Upper lobe of right lung (tissue), 1 donor: ENCODE results near the gene ZSCAN5C. TPM values are rescaled to one million over a fixed set of nuclear protein-coding genes. Genes with fewer than 3 reads are reported as not detected.
A peak's percentile ranks its signal among the peaks of the same experiment; 100 is the strongest.

ENCODE experiments used
- ATAC-seq: fragments of 200-7000 bp; cut with Tn5 transposase; one replicate; pipeline ENCODE4 v1.9.1; 2020; ENCODE audit warnings: mild to moderate bottlenecking, moderate library complexity
- DNase-seq: peaks from one replicate; pipeline ENCODE4 v3.0.0-alpha.2; 2020
- H3K27ac ChIP-seq: fragments of 200-600 bp; one replicate; pipeline ENCODE4 v1.8.0; 2022
- H3K27me3 ChIP-seq: fragments of 200-600 bp; one replicate; pipeline ENCODE4 v1.8.0; 2022; ENCODE audit warnings: mild to moderate bottlenecking
- H3K36me3 ChIP-seq: fragments of 200-600 bp; one replicate; pipeline ENCODE4 v1.8.0; 2022
- H3K4me1 ChIP-seq: fragments of 200-600 bp; one replicate; pipeline ENCODE4 v1.8.0; 2022
- H3K4me3 ChIP-seq: fragments of 200-600 bp; one replicate; pipeline ENCODE4 v1.8.0; 2022; ENCODE audit warnings: mild to moderate bottlenecking
- H3K9me3 ChIP-seq: fragments of 200-600 bp; one replicate; pipeline ENCODE4 v1.8.0; 2022
- intact Hi-C: fragments of 100-400 bp; cut with DNase I; formaldehyde crosslinking; loops from one replicate; pipeline ENCODE4 v1.11.0; 2022
- long read RNA-seq: library from polyadenylated mRNA; unstranded; transcript quantifications from one replicate; pipeline ENCODE4 v2.0.0, GENCODE V29; 2021
- total RNA-seq: library from RNA; stranded (reverse); fragmentation: NEBNext Ultra II Directional; extraction: Animal tissue kit (Norgen Biotek cat#: 25700); gene quantifications from one replicate; pipeline ENCODE4 v1.2.1, GENCODE V29; 2021
- TF ChIP-seq, protein P1 (sequence below): fragments of 200-600 bp; IDR thresholded peaks from one replicate; pipeline ENCODE4 v1.8.0; 2022; ENCODE audit warnings: antibody characterized with exemption
- donor health status: DM: no; HTN: yes; CAD: no; lungs with severe emphysema.

Gene ZSCAN5C, protein sequence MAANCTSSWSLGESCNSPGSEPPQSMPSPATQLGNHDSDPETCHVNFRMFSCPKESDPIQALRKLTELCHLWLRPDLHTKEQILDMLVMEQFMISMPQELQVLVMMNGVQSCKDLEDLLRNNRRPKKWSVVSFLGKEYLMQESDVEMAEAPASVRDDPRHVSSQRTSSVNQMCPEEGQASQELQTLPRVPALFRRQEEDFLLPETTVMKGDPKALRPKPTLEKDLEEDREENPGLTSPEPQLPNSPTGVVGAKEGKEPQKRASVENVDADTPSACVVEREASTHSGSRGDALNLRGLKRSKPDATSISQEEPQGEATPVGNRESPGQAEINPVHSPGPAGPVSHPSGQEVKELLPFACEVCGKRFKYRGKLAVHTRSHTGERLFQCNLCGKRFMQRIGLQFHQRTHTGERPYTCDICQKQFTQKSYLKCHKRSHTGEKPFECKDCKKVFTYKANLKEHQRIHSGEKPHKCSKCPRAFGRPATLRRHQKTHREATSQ
- total RNA-seq = not detected
- long read RNA-seq = 0 reads

- Histone ChIP-seq H3K4me3 (no peak within 1 kb of the TSS), H3K36me3 (no peaks in the 10 kb centered on the region), H3K9me3 (no peaks in the 10 kb centered on the region), H3K27ac (no peak within 1 kb of the TSS), H3K27me3 (no peaks in the 10 kb centered on the region), H3K4me1 (no peaks in the 10 kb centered on the region)
- TF ChIP-seq, protein P1, sequence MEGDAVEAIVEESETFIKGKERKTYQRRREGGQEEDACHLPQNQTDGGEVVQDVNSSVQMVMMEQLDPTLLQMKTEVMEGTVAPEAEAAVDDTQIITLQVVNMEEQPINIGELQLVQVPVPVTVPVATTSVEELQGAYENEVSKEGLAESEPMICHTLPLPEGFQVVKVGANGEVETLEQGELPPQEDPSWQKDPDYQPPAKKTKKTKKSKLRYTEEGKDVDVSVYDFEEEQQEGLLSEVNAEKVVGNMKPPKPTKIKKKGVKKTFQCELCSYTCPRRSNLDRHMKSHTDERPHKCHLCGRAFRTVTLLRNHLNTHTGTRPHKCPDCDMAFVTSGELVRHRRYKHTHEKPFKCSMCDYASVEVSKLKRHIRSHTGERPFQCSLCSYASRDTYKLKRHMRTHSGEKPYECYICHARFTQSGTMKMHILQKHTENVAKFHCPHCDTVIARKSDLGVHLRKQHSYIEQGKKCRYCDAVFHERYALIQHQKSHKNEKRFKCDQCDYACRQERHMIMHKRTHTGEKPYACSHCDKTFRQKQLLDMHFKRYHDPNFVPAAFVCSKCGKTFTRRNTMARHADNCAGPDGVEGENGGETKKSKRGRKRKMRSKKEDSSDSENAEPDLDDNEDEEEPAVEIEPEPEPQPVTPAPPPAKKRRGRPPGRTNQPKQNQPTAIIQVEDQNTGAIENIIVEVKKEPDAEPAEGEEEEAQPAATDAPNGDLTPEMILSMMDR = no peak
- DNase-seq = no peak
- no peak for ATAC-seq
- intact Hi-C loops = no loop called here
Observed at GRCh38 chr19:56201973-56202372, at the start of gene ZSCAN5C. Gene ZSCAN5C, plus strand, starts transcription at chr19:56202273. Its CDS starts 3,641 bp downstream, at chr19:56205914.

GRCh38 chr19:56152644-56153043 lies 49.4 kb upstream of the ZSCAN5C start:
- H3K27me3 ChIP-seq = no peaks in the 10 kb centered on the region
- H3K36me3 ChIP-seq = peaks cover 28% of the 10 kb centered on the region
- intact Hi-C loops = no loop called here
- H3K4me1 ChIP-seq = no peaks in the 10 kb centered on the region
- no peak for ATAC-seq
- H3K9me3 ChIP-seq = no peaks in the 10 kb centered on the region
- no peak overlapping the region for H3K4me3 ChIP-seq
- H3K27ac ChIP-seq = no peak overlapping the region
- TF ChIP-seq, protein P1 = no peak
- DNase-seq = no peak

DNA sequence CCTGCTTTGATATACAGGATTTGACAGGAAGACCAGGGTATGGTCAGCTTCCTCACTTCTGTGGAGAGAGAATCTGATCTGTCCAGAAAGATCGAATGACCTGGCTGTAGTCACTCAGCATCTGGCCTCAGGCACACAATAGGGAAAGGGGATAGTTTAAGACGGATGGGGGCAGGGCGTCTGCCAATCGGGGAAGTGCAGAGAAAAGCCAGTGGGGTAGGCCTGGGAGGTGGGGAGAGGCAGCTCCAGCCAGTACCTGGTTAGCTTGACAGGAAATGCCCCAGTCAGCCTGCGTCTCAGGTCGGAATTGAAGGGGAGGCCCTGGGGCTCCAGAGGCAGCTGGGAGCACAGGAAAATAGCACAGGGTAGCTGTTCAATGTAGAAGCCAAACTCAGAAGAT lies 48.6 kb upstream of the ZSCAN5C start:
- peak overlapping the region; percentile 37 for H3K27ac ChIP-seq
- H3K4me1 ChIP-seq = no peaks in the 10 kb centered on the region
- intact Hi-C loops = no loop called here
- ATAC-seq (no peak), DNase-seq (no peak)
- H3K27me3 ChIP-seq = no peaks in the 10 kb centered on the region
- peaks cover 19% of the 10 kb centered on the region for H3K36me3 ChIP-seq
- H3K9me3 ChIP-seq = no peaks in the 10 kb centered on the region
- TF ChIP-seq, protein P1 = no peak
- H3K4me3 ChIP-seq = no peak overlapping the region

DNA sequence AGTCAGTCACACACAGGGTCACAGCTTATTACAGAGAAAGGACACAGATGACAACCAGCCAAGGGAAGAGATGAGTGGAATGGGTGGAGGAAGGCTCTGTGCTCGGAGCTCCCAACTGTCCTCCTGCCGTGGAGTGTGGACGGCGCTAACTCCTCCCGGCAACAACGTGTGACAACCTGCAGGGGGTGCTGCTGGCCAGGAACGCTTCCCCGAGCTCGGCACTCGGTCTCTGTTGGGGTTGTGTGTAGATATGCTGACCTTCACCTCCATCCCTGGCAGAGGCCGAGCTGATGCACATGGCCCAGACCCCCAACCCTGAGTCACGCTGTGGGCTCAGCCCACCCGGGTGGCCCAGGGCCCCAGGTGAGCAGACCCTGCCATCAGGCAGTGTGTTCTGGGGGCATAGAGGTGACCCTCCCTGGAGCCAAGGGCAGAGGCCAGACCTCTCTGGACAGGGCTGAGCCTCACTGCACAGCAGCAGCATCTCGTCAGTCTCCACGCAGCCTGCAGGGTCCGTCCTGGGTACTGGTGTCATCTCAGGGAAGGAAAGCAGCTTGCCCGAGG lies 46.9 kb upstream of the ZSCAN5C start:
- DNase-seq = no peak
- peaks cover 28% of the 10 kb centered on the region for H3K36me3 ChIP-seq
- peak; percentile 59 for ATAC-seq
- H3K4me3 ChIP-seq = no peak overlapping the region
- no peaks in the 10 kb centered on the region for H3K4me1 ChIP-seq
- H3K27me3 ChIP-seq = no peaks in the 10 kb centered on the region
- no peaks in the 10 kb centered on the region for H3K9me3 ChIP-seq
- intact Hi-C loops = no loop called here
- no peak overlapping the region for H3K27ac ChIP-seq
- TF ChIP-seq, protein P1 = peak; percentile 37

DNA sequence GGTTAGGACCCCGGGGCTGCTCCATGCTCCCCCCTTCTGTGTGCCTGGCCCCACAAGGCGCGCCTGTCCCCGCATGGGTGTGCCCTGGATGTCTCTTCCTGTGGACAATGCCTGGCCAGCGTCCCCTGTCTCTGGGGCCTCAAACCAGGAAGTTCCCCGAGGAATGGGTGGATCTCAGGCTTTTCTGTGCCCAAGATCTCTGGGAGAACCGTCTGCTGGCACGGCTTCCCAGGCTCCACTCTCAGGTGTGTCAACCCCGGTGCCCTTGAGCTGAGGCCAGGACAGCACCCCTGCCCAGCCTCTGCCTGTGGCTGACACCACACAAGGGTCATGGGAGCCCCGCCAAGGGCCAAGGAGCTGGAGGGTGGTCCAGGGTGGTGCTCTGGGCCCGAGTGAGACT lies 45.3 kb upstream of the ZSCAN5C start:
- intact Hi-C loops = no loop called here
- ATAC-seq = peak; percentile 26

More for the DNA sequence above, 45.3 kb upstream of the ZSCAN5C start:
- H3K27ac ChIP-seq = peak overlapping the region; percentile 65
- no peaks in the 10 kb centered on the region for H3K4me1 ChIP-seq
- no peaks in the 10 kb centered on the region for H3K27me3 ChIP-seq
- TF ChIP-seq, protein P1 = no peak
- H3K36me3 ChIP-seq = peaks cover 33% of the 10 kb centered on the region
- DNase-seq = no peak
- H3K4me3 ChIP-seq = no peak overlapping the region
- no peaks in the 10 kb centered on the region for H3K9me3 ChIP-seq
